ENCODE results near the gene CATSPERZ.

DNA sequence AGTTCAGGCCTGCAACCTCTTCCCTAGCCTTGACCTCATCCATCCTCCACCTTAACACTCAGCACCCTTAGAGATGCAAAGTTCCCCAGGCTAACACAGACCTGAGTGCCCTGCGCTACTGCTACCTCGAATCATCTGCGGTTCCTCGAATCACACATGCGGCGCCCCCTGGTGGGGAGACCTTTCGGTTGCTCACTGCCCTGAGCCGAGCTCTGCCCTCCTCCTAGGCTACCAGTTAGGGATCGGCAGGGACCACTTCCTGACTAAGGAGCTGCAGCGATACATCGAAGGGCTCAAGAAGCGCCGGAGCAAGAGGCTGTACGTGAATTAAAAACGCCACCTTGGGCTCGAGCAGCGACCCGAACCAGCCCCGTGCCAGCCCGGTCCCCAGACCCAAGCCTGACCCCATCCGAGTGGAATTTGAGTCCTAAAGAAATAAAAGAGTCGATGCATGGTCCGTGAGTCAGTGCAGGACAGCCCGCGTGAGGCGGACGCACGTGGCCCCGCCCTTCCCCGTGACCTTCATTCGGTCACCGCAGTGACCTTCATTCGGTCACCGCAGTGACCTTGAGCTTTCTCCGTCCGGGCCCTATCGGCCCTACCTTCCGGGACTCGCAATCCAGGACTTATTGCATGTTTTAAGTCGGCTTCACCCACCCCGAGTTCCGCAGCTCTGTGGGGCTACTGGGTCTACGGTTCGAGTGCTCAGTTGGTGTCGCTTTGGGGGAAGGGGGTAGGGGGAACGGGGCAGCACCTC is 4.3 kb downstream of the CATSPERZ start:
- TF ChIP-seq ZSCAN29 (CRISPR knock-in tag; conservative IDR thresholded peaks at IDR 0.05) (no peak), ZNF816 (CRISPR knock-in tag; IDR thresholded peaks at IDR 0.05; ENCODE audit: borderline replicate concordance) (0 out of 2 replicates have a peak, but pooled peaks have one; percentile 32), TRIM24 (CRISPR knock-in tag; IDR thresholded peaks at IDR 0.05) (no peak), MAFK (conservative IDR thresholded peaks at IDR 0.05 in 1 of 2, IDR thresholded peaks at IDR 0.05 in 1 of 2; ENCODE audit: low read length in 2 of 2) (no peak), BRCA1 (CRISPR knock-in tag; IDR thresholded peaks at IDR 0.05) (0 out of 2 replicates have a peak, but pooled peaks have one; percentile 51), BRD4 (CRISPR knock-in tag; IDR thresholded peaks at IDR 0.05) (peak; percentile 76; the same call in 1 of the 2 replicates), POLR2A (IDR thresholded peaks at IDR 0.05; ENCODE audit: insufficient read depth in 1 of 2, low read depth in 2 of 2, low read length in 2 of 2) (peak in 1 of 2 experiments; percentile 62; a peak in 2 of 4 replicates)
- TF ChIP-seq, protein P1, sequence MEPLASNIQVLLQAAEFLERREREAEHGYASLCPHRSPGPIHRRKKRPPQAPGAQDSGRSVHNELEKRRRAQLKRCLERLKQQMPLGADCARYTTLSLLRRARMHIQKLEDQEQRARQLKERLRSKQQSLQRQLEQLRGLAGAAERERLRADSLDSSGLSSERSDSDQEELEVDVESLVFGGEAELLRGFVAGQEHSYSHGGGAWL (CRISPR knock-in tag; IDR thresholded peaks at IDR 0.05), result 0 out of 2 replicates have a peak, but pooled peaks have one; percentile 42
- TF ChIP-seq, protein P2, sequence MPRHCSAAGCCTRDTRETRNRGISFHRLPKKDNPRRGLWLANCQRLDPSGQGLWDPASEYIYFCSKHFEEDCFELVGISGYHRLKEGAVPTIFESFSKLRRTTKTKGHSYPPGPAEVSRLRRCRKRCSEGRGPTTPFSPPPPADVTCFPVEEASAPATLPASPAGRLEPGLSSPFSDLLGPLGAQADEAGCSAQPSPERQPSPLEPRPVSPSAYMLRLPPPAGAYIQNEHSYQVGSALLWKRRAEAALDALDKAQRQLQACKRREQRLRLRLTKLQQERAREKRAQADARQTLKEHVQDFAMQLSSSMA (CRISPR knock-in tag; IDR thresholded peaks at IDR 0.05), result 0 out of 2 replicates have a peak, but pooled peaks have one; percentile 10
- TF ChIP-seq, protein P3, sequence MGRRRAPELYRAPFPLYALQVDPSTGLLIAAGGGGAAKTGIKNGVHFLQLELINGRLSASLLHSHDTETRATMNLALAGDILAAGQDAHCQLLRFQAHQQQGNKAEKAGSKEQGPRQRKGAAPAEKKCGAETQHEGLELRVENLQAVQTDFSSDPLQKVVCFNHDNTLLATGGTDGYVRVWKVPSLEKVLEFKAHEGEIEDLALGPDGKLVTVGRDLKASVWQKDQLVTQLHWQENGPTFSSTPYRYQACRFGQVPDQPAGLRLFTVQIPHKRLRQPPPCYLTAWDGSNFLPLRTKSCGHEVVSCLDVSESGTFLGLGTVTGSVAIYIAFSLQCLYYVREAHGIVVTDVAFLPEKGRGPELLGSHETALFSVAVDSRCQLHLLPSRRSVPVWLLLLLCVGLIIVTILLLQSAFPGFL (CRISPR knock-in tag; IDR thresholded peaks at IDR 0.05), result 0 out of 2 replicates have a peak, but pooled peaks have one; percentile 59
- TF ChIP-seq, protein P4, sequence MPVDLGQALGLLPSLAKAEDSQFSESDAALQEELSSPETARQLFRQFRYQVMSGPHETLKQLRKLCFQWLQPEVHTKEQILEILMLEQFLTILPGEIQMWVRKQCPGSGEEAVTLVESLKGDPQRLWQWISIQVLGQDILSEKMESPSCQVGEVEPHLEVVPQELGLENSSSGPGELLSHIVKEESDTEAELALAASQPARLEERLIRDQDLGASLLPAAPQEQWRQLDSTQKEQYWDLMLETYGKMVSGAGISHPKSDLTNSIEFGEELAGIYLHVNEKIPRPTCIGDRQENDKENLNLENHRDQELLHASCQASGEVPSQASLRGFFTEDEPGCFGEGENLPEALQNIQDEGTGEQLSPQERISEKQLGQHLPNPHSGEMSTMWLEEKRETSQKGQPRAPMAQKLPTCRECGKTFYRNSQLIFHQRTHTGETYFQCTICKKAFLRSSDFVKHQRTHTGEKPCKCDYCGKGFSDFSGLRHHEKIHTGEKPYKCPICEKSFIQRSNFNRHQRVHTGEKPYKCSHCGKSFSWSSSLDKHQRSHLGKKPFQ (CRISPR knock-in tag; IDR thresholded peaks at IDR 0.05; ENCODE audit: insufficient replicate concordance), result no peak
- TF ChIP-seq, protein P5, sequence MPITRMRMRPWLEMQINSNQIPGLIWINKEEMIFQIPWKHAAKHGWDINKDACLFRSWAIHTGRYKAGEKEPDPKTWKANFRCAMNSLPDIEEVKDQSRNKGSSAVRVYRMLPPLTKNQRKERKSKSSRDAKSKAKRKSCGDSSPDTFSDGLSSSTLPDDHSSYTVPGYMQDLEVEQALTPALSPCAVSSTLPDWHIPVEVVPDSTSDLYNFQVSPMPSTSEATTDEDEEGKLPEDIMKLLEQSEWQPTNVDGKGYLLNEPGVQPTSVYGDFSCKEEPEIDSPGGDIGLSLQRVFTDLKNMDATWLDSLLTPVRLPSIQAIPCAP (CRISPR knock-in tag; IDR thresholded peaks at IDR 0.05; ENCODE audit: low read depth), result no peak

All from HepG2 (cell line).